Measurements from ENCODE around the gene CAPN14.
"Not testable (repeated sequence)": the region's sequence is repeated elsewhere in the genome, so short reads cannot be mapped to it uniquely, and the experiment has no call there.

Gene CAPN14

GRCh38 chr2:31183973-31184372 lies 33.3 kb downstream of the CAPN14 start:
- H3K4me1 Mint-ChIP-seq (ENCODE audit: low read depth); H3K27ac Mint-ChIP-seq; DNase-seq; H3K9me3 Mint-ChIP-seq; H3K4me3 Mint-ChIP-seq; H3K27me3 Mint-ChIP-seq; H3K36me3 Mint-ChIP-seq (ENCODE audit: low read depth): not testable (repeated sequence)

DNA sequence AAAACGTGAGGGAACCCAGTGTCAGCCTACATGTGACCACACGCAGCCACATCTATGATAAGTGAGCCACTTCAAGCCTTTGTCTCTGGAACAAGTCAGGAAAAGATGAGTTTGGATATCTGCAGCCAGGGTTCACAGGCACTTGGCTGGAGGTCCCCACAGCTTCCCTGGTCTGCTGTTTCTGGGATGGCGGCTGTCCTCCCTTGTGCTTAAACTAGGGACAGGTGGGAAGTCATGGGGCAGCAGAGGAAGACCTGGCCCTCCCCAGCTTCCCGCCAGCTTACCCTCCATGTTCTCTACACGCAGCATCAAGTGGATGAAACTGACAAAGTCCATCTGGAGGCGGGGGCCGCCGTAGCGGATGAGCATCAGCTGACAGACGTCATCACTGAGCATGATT lies 40.6 kb downstream of the CAPN14 start:
- H3K36me3 Mint-ChIP-seq (ENCODE audit: low read depth) = no peaks in the 10 kb centered on the region
- no peak overlapping the region for H3K27ac Mint-ChIP-seq
- no peak overlapping the region for H3K4me3 Mint-ChIP-seq
- no peaks in the 10 kb centered on the region for H3K9me3 Mint-ChIP-seq
- no peak for DNase-seq
- H3K27me3 Mint-ChIP-seq = no peaks in the 10 kb centered on the region
- H3K4me1 Mint-ChIP-seq (ENCODE audit: low read depth) = no peaks in the 10 kb centered on the region

DNA sequence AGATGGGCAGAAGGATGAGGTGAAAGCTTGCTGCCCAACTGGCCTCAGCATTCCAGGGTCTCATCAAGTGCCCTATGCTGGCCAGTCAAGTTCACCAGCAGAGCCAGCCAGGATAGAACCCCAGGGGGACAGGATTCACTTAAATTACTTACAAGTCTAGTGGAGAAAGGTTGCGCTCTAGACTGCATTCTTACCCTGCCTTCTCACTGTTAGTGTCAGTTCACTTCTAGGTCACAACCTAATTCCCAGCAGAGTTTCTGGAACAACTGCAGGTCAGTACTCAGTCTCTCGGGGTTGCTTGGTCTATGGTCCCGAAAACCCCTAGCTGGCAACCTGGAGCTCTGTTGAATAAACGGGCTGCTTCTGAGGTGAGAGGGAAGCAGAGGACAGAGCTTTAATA lies 46.2 kb downstream of the CAPN14 start:
- no peak for DNase-seq
- no peak overlapping the region for H3K4me3 Mint-ChIP-seq
- H3K9me3 Mint-ChIP-seq = no peaks in the 10 kb centered on the region
- no peak overlapping the region for H3K27ac Mint-ChIP-seq
- no peaks in the 10 kb centered on the region for H3K4me1 Mint-ChIP-seq (ENCODE audit: low read depth)
- no peaks in the 10 kb centered on the region for H3K27me3 Mint-ChIP-seq
- no peaks in the 10 kb centered on the region for H3K36me3 Mint-ChIP-seq (ENCODE audit: low read depth)

- Mint-ChIP-seq H3K4me3 (no peak overlapping the region), H3K27ac (no peak overlapping the region)
Observed at GRCh38 chr2:31170071-31170698, 47.1 kb downstream of the CAPN14 start.

GRCh38 chr2:31168291-31168690 lies 49.0 kb downstream of the CAPN14 start:
- Mint-ChIP-seq H3K27me3 (no peaks in the 10 kb centered on the region), H3K4me1 (ENCODE audit: low read depth) (no peaks in the 10 kb centered on the region), H3K9me3 (no peaks in the 10 kb centered on the region), H3K27ac (no peak overlapping the region), H3K36me3 (ENCODE audit: low read depth) (no peaks in the 10 kb centered on the region), H3K4me3 (no peak overlapping the region)
- no peak for DNase-seq

More at GRCh38 chr2:31170071-31170698, 47.1 kb downstream of the CAPN14 start:
- H3K9me3 Mint-ChIP-seq = no peaks in the 10 kb centered on the region
- H3K4me1 Mint-ChIP-seq (ENCODE audit: low read depth) = no peaks in the 10 kb centered on the region
- peak; percentile 52 for DNase-seq
- H3K36me3 Mint-ChIP-seq (ENCODE audit: low read depth) = no peaks in the 10 kb centered on the region
- H3K27me3 Mint-ChIP-seq = no peaks in the 10 kb centered on the region

DNA sequence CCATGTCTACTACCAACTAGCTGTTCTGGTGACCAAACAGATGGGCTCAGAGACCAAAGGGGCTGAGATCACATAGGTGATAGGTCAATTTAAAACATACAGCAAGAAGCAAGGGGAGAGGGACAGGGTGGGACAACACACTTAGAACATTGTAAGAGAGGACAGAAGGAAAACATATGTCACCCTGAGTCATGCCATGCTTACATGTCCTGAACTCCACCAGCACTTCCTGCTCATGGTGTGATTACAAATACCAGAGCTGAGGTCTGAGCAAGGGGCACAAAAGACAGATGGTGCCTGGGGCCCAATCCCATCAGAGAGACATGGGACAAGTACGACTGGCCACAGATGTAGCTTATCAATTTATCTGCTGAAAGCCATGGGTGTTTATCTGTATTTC lies 50.4 kb downstream of the CAPN14 start:
- no peak overlapping the region for H3K27ac Mint-ChIP-seq
- no peaks in the 10 kb centered on the region for H3K9me3 Mint-ChIP-seq
- no peaks in the 10 kb centered on the region for H3K4me1 Mint-ChIP-seq (ENCODE audit: low read depth)
- H3K27me3 Mint-ChIP-seq = no peaks in the 10 kb centered on the region
- no peak overlapping the region for H3K4me3 Mint-ChIP-seq
- no peaks in the 10 kb centered on the region for H3K36me3 Mint-ChIP-seq (ENCODE audit: low read depth)
- DNase-seq = no peak

GRCh38 chr2:31163011-31163539 lies 54.2 kb downstream of the CAPN14 start:
- no peaks in the 10 kb centered on the region for H3K4me1 Mint-ChIP-seq (ENCODE audit: low read depth)
- no peak for DNase-seq
- H3K9me3 Mint-ChIP-seq = no peaks in the 10 kb centered on the region
- no peak overlapping the region for H3K27ac Mint-ChIP-seq
- no peaks in the 10 kb centered on the region for H3K36me3 Mint-ChIP-seq (ENCODE audit: low read depth)
- H3K27me3 Mint-ChIP-seq = no peaks in the 10 kb centered on the region
- H3K4me3 Mint-ChIP-seq = no peak overlapping the region

DNA sequence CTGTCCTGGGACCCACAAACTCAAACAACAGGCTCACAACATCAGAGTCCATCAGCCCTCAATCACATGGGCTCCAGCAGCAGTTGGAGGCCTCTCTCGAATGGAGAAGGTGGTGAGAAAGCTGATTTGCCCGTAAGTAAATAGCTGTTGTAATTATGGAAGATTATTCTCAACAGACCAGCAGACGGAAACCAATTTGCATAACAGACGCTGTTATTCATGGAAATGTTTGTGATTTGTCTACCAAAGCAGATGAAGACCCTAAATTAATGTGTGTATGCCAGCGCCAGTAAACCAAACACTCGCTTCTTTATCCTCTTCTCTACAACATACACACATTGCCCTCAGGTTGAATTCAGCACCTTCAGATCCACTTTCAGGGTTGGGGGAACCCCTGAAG lies 55.7 kb downstream of the CAPN14 start:
- Mint-ChIP-seq H3K36me3 (ENCODE audit: low read depth) (no peaks in the 10 kb centered on the region), H3K27ac (no peak overlapping the region), H3K9me3 (no peaks in the 10 kb centered on the region), H3K4me3 (no peak overlapping the region), H3K4me1 (ENCODE audit: low read depth) (no peaks in the 10 kb centered on the region), H3K27me3 (no peaks in the 10 kb centered on the region)
- DNase-seq = no peak

DNA sequence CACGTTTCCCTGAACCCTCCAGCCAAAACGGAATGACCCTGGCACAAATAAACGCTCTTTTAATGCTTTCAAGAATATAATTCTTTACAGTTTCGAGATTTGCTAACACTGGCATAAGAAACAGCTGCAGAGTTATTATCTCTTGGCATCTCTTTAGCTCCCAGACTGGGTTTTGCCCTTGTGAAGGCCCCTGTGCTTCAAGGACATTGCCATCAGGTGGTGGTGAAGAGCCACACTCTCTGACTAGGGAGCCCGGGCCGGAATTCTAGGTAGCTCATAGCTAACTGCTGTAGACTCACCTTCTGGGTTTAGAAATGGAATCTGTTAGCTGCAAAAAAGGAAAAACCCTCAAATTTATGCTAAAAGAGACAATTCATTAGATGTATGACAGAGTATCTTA lies 65.8 kb downstream of the CAPN14 start:
- Mint-ChIP-seq H3K4me3 (no peak overlapping the region), H3K36me3 (ENCODE audit: low read depth) (no peaks in the 10 kb centered on the region), H3K27me3 (peaks cover 9% of the 10 kb centered on the region), H3K9me3 (no peaks in the 10 kb centered on the region), H3K27ac (no peak overlapping the region), H3K4me1 (ENCODE audit: low read depth) (no peaks in the 10 kb centered on the region)
- no peak for DNase-seq

DNA sequence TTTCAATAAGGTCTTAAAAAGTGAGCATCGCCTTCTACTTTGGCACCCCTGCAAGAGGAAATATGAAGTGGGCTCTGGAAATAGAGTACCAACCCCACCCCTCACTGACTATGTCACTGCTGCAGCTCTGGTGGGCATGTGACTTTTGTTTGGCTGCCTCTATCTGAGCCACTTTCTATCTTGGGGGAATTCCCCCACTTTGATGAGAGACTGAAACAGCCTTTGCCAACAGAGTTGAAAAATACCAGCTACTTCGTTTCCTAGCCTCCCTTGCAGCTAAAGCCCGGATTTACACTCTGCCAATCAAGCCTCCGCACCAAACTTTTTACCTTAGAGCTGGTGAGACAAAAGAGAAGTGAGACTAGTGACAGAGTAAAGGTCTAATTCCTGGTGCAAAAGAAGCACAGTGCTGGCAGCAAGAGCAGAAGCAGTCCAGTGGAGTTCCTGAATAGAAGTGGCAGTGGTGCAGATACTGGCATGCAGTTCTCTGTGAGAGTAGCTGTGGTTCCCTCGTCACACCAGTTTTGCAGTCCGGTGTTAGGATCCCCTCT lies 67.1 kb downstream of the CAPN14 start:
- H3K4me1 Mint-ChIP-seq (ENCODE audit: low read depth) = no peaks in the 10 kb centered on the region
- H3K27ac Mint-ChIP-seq = no peak overlapping the region
- H3K36me3 Mint-ChIP-seq (ENCODE audit: low read depth) = no peaks in the 10 kb centered on the region

GRCh38 chr2:31148514-31148913 lies 68.8 kb downstream of the CAPN14 start:
- DNase-seq = no peak
- Mint-ChIP-seq H3K4me1 (ENCODE audit: low read depth) (no peaks in the 10 kb centered on the region), H3K9me3 (no peaks in the 10 kb centered on the region), H3K36me3 (ENCODE audit: low read depth) (no peaks in the 10 kb centered on the region), H3K4me3 (no peak overlapping the region), H3K27me3 (peaks cover 13% of the 10 kb centered on the region), H3K27ac (no peak overlapping the region)

More for the DNA sequence above, 67.1 kb downstream of the CAPN14 start:
- Mint-ChIP-seq H3K4me3 (no peak overlapping the region), H3K27me3 (peaks cover 9% of the 10 kb centered on the region), H3K9me3 (no peaks in the 10 kb centered on the region)
- no peak for DNase-seq

- Mint-ChIP-seq H3K36me3 (ENCODE audit: low read depth) (no peaks in the 10 kb centered on the region), H3K4me1 (ENCODE audit: low read depth) (no peaks in the 10 kb centered on the region), H3K27ac (no peak overlapping the region), H3K4me3 (no peak overlapping the region), H3K27me3 (peaks cover 13% of the 10 kb centered on the region), H3K9me3 (no peaks in the 10 kb centered on the region)
- no peak for DNase-seq
Observed at GRCh38 chr2:31147645-31148044, 69.7 kb downstream of the CAPN14 start.

DNA sequence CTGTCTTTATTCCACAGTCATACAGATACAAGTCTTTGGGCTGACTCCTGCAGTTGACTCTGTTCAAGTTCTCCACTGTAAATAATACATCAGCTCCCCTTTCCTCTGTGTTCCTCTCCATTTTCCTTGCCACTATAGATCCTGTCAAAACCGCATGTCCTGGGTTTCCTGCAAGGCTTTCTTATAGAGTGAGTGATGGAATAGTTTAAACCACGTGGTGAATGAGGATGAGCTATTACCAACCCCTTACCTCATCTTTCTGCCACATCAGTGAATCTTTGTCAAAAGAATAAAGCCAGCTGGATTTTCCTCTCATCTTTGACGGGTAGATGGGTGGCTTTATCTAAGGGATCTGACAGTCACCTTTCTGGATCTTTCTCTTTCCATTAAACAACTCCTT lies 75.2 kb downstream of the CAPN14 start:
- Mint-ChIP-seq H3K9me3 (no peaks in the 10 kb centered on the region), H3K27ac (no peak overlapping the region), H3K4me1 (ENCODE audit: low read depth) (peaks cover 4% of the 10 kb centered on the region), H3K4me3 (no peak overlapping the region), H3K36me3 (ENCODE audit: low read depth) (no peaks in the 10 kb centered on the region), H3K27me3 (peaks cover 41% of the 10 kb centered on the region)
- no peak for DNase-seq

DNA sequence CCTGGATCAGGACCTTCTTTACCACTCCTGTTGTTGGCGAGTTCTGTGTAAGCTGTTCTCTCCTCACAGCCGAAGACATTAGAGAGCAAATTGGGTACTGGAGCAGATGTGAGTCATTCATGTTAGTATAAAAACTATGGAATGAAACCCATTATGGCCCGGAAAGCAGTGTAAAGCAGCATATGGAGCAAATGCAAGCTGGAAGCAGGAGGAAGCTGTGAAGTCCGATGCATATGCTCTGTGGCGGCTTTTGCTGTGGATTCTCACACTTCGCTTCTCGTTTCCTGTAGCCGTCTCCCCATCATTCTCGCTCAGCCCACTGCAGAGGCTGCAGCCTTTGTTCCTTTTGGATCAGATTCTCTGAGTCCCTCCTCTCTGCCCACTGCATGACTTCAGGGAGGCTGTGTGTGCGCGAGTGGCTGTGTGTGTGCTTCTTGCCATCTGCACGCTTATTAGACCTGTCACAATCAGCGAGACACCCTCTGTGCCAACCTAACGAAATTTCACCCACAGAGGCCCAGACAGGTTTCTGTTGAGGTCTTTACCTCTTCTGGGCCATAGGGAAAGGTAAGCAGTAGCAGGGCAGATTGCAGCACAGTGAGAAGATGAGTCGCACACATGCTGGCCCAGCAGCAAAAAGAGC lies 75.8 kb downstream of the CAPN14 start:
- peaks cover 9% of the 10 kb centered on the region for H3K4me1 Mint-ChIP-seq (ENCODE audit: low read depth)
- H3K4me3 Mint-ChIP-seq = no peak overlapping the region
- no peaks in the 10 kb centered on the region for H3K36me3 Mint-ChIP-seq (ENCODE audit: low read depth)
- no peak overlapping the region for H3K27ac Mint-ChIP-seq
- H3K9me3 Mint-ChIP-seq = no peaks in the 10 kb centered on the region
- no peak for DNase-seq
- H3K27me3 Mint-ChIP-seq = peaks cover 45% of the 10 kb centered on the region

DNA sequence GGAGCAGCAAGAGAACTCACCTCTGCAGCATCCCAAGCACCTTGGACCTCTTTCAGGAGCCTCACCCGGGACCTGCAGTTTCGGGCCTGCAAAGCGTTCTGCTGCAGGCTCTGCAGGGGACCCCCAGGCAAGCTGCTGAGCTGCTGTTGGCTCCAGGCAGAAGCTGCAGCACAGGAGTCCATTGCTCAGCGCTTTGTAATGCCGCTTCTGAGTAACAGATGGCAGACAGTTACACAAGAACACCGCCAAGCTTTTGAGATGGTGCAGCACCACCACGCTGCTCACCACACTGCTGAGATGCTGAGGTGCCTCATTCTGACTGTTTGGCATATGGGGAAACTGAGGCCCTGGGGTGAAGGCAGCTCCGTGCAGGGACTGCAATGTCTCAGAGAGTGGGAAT lies 77.2 kb downstream of the CAPN14 start:
- Mint-ChIP-seq H3K4me3 (no peak overlapping the region), H3K27me3 (peaks cover 58% of the 10 kb centered on the region)
- DNase-seq = no peak

More for the DNA sequence above, 77.2 kb downstream of the CAPN14 start:
- Mint-ChIP-seq H3K4me1 (ENCODE audit: low read depth) (peaks cover 10% of the 10 kb centered on the region), H3K27ac (no peak overlapping the region), H3K9me3 (no peaks in the 10 kb centered on the region), H3K36me3 (ENCODE audit: low read depth) (no peaks in the 10 kb centered on the region)

Measured in activated T-cell treated with anti-CD3 and anti-CD28 coated beads, Interleukin-2, amount 50 U/mL, for 24 hours (primary cell).